ENCODE measurements around the gene MRPL38. TPM values are rescaled to one million over a fixed set of nuclear protein-coding genes. Genes with fewer than 3 reads are reported as not detected.

The MRPL38 gene
- total and polyA plus RNA-seq, 2 of the 8 experiments (the other 6 are each of a cell fraction or from before 2014, with no cell fraction given) = 78.4 to 125 TPM

- no peak overlapping the region for H3K23ac ChIP-seq (ENCODE audit: insufficient read length)
- peaks cover 0 to 11% of the 10 kb centered on the region in 2 experiments for H4K20me1 ChIP-seq (replicated peaks in 1 of 2; ENCODE audit: control insufficient read depth in 1 of 2, insufficient read depth in 2 of 2, low read length in 2 of 2)
- H3K9me3 ChIP-seq (ENCODE audit: insufficient read depth in 2 of 2, low read depth in 1 of 2, low read length in 1 of 2) = no peaks in the 10 kb centered on the region
- DNase-seq (ENCODE audit: low read depth in 1 of 2, low spot score in 2 of 2) = no peak
- H2BK15ac ChIP-seq (ENCODE audit: low read length) = no peak overlapping the region
- H3K4me2 ChIP-seq (ENCODE audit: insufficient read depth in 1 of 2, low read depth in 2 of 2, low read length in 2 of 2) = no peak overlapping the region
- no peaks in the 10 kb centered on the region for H3K27me3 ChIP-seq (replicated peaks in 1 of 4; ENCODE audit: control insufficient read depth in 3 of 4, extremely low read depth in 1 of 4, insufficient read depth in 3 of 4, low read length in 3 of 4)
- no peak overlapping the region for H3K27ac ChIP-seq (ENCODE audit: low read depth, low read length)
- H2BK12ac ChIP-seq (ENCODE audit: low read depth, low read length) = no peak overlapping the region
- H3K79me1 ChIP-seq (ENCODE audit: low read depth, low read length) = peaks cover 3% of the 10 kb centered on the region; the same call in 1 of the 2 replicates
- H3K4ac ChIP-seq (replicated peaks; ENCODE audit: insufficient read length, low read depth, low read length) = no peak overlapping the region
- H4K91ac ChIP-seq (replicated peaks; ENCODE audit: insufficient read length, low read length) = no peak overlapping the region
- no peak overlapping the region for H4K8ac ChIP-seq (ENCODE audit: extremely low read depth, insufficient read depth, low read length)
- no peak overlapping the region for H3K9ac ChIP-seq (replicated peaks in 1 of 4; ENCODE audit: extremely low read depth in 1 of 4, low read depth in 3 of 4, low read length in 3 of 4)
- no peak overlapping the region for H3K18ac ChIP-seq (ENCODE audit: extremely low read depth, low read length)
- peaks cover 4 to 23% (median 12%) of the 10 kb centered on the region in 4 experiments for H3K4me1 ChIP-seq (replicated peaks in 1 of 4; ENCODE audit: control insufficient read depth in 3 of 4, insufficient read depth in 4 of 4, low read length in 3 of 4)
- no peak overlapping the region for H2AFZ ChIP-seq (ENCODE audit: low read length)
- no peak overlapping the region for H3K56ac ChIP-seq (replicated peaks; ENCODE audit: insufficient read length, low read depth, low read length)
- H3K23me2 ChIP-seq (ENCODE audit: low read depth, low read length) = peaks cover 8% of the 10 kb centered on the region
- no peak overlapping the region for H2AK5ac ChIP-seq (ENCODE audit: low read depth, low read length)
- no peak overlapping the region for H3K4me3 ChIP-seq (ENCODE audit: extremely low read depth in 1 of 4, insufficient read depth in 2 of 4, low read depth in 3 of 4, low read length in 4 of 4)
- H3K79me2 ChIP-seq (ENCODE audit: control insufficient read depth in 1 of 2, insufficient read depth in 2 of 2, low read length in 2 of 2) = peaks cover 0 to 15% of the 10 kb centered on the region in 2 experiments; a peak in 1 of 4 replicates
- no peak overlapping the region for H3K14ac ChIP-seq (ENCODE audit: insufficient read length)
- H2BK5ac ChIP-seq (ENCODE audit: low read depth, low read length) = no peak overlapping the region
- H2BK120ac ChIP-seq (replicated peaks; ENCODE audit: low read depth, low read length) = no peak overlapping the region
- TF ChIP-seq RFX5 (IDR thresholded peaks at IDR 0.05; ENCODE audit: borderline replicate concordance, low read depth, low read length) = no peak
- TF ChIP-seq SP2 (IDR thresholded peaks at IDR 0.05; ENCODE audit: low read length) = no peak
- TF ChIP-seq ZNF274 (IDR thresholded peaks at IDR 0.05; ENCODE audit: borderline replicate concordance, extremely low read depth, low read length) = no peak
- TF ChIP-seq EGR1 (IDR thresholded peaks at IDR 0.05; ENCODE audit: borderline replicate concordance, low read depth, low read length) = no peak
- no peak for TF ChIP-seq FOSL1 (IDR thresholded peaks at IDR 0.05; ENCODE audit: insufficient read depth, low read depth, low read length)
- no peak for TF ChIP-seq RBBP5 (IDR thresholded peaks at IDR 0.05; ENCODE audit: borderline replicate concordance, low read depth, low read length)
- 96% methylated on average over 16 of the region's 16 CpGs; no CpG with 5 or more reads in 1 of the 2 experiments for WGBS, 2 experiments (ENCODE audit: extremely low coverage in 1 of 2, insufficient coverage in 1 of 2, insufficient read length in 1 of 2, insufficient replicate concordance in 2 of 2, low coverage in 1 of 2, low lambda C conversion rate in 2 of 2, missing lambda C conversion rate in 1 of 2)
- peaks cover 2 to 18% (median 11%) of the 10 kb centered on the region in 4 experiments; a peak in 6 of 8 replicates for H3K36me3 ChIP-seq (ENCODE audit: control insufficient read depth in 2 of 4, insufficient read depth in 4 of 4, low read length in 3 of 4)
- FAIRE-seq = no peak
- no peak overlapping the region for H2BK20ac ChIP-seq (ENCODE audit: low read length)
- POLR2A ChIA-PET (ENCODE audit: partially characterized antibody) = interaction anchor here (0.5 to 12.1 kb wide), 5 partner anchors 9 to 703 kb away, joined by 3 to 143 read pairs (median 4); partner anchors contain the start of genes MRPL38 and TRIM47
- CTCF ChIA-PET (ENCODE audit: partially characterized antibody) = interaction anchor here (0.9 to 51.3 kb wide), 8 partner anchors 10 to 116 kb away, joined by 3 to 885 read pairs (median 5); partner anchors contain the start of genes CDK3 and TRIM47
- no peak overlapping the region for H4K5ac ChIP-seq (ENCODE audit: insufficient read length, low read depth, low read length)
These were observed 12.0 kb downstream of the MRPL38 start for GRCh38 chr17:75892556-75893224.
